Upper lobe of left lung (tissue), 6 donors: ENCODE results near the gene YPEL3. TPM values are rescaled to one million over a fixed set of nuclear protein-coding genes. Genes with fewer than 3 reads are reported as not detected.
A peak's percentile ranks its signal among the peaks of the same experiment; 100 is the strongest.

Source experiments
- ATAC-seq, 2 donors: fragments of 200-7000 bp; cut with Tn5 transposase; one replicate each; pipeline ENCODE4 v1.9.1; 2022; ENCODE audit warnings: mild to moderate bottlenecking in 2 of 2, moderate library complexity in 2 of 2; ENCODE audit not compliant: low FRiP score in 2 of 2
- DNase-seq, 2 donors: peaks; one replicate each; pipeline ENCODE4 v3.0.0-alpha.2; 2019 to 2020
- H3K27ac ChIP-seq, 4 donors: fragments of 200-600 bp; sonication (generic); one replicate each; pipeline ENCODE4 v1.5.1; 2016 to 2019
- H3K27me3 ChIP-seq, 4 donors: fragments of 200-600 bp; sonication (generic); one replicate each; pipeline ENCODE4 v1.5.1; 2017 to 2019
- H3K36me3 ChIP-seq, 4 donors: fragments of 200-600 bp; sonication (generic); one replicate each; pipeline ENCODE4 v1.5.1; 2016 to 2019
- H3K4me1 ChIP-seq, 4 donors: fragments of 200-600 bp; sonication (generic); one replicate each; pipeline ENCODE4 v1.5.1; 2018 to 2019
- H3K4me3 ChIP-seq, 4 donors: fragments of 200-600 bp; sonication (generic); one replicate each; pipeline ENCODE4 v1.5.1; 2017 to 2019; ENCODE audit warnings: mild to moderate bottlenecking in 2 of 4, moderate library complexity in 1 of 4
- H3K9me3 ChIP-seq, 4 donors: fragments of 200-600 bp; sonication (generic); one replicate each; pipeline ENCODE4 v1.5.1; 2018 to 2019
- EP300 ChIP-seq, 4 donors: sonication (generic); formaldehyde crosslinking; IDR thresholded peaks; one replicate each; pipeline ENCODE4 v1.5.1; 2017; ENCODE audit warnings: antibody characterized with exemption in 4 of 4, control low read depth in 2 of 4
- POLR2A ChIP-seq, 4 donors: fragments of 450-650 bp; IDR thresholded peaks; one replicate each; pipeline ENCODE4 v1.5.1; 2016 to 2017; ENCODE audit warnings: antibody characterized with exemption in 4 of 4, mild to moderate bottlenecking in 2 of 4
- POLR2AphosphoS5 ChIP-seq, 2 donors: sonication (generic); formaldehyde crosslinking; IDR thresholded peaks; one replicate each; pipeline ENCODE4 v1.5.1; 2017; ENCODE audit warnings: antibody characterized with exemption in 2 of 2
- WGBS, 2 donors: methylation state at CpG; one replicate each; pipeline ENCODE4 v1.1.5; 2017 to 2018; 5-methylcytosine and 5-hydroxymethylcytosine counted together
- total RNA-seq, 6 donors: library from RNA; depleted of rRNA in 4 of 6; stranded (reverse); fragments of >200 nt in 4 of 6; gene quantifications; one replicate each; pipeline versions ENCODE4 v1.1.0 to v1.2.1, GENCODE V29; 2016 to 2021
- TF ChIP-seq, protein P1 (sequence below), 6 experiments: fragments of 450-650 bp in 4 of 6; fragments of 200-600 bp in 2 of 6; sonication (generic) in 2 of 6; IDR thresholded peaks; one replicate each; pipeline ENCODE4 v1.5.1; 2016 to 2019; ENCODE audit warnings: antibody characterized with exemption in 6 of 6
- donor health status: DM: no; HTN: no; CAD: no; lungs with moderate emphysema.
- donor health status: DM: no; HTN: yes; CAD: no; lungs with severe emphysema.

Gene YPEL3, protein sequence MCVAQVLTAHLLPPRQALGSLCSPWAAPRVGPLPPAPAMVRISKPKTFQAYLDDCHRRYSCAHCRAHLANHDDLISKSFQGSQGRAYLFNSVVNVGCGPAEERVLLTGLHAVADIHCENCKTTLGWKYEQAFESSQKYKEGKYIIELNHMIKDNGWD
- 100 to 1,000 TPM in 4 of 6 donors, 10 to 100 TPM in 2; 81.5 to 228 (median 116) TPM for total RNA-seq

DNA sequence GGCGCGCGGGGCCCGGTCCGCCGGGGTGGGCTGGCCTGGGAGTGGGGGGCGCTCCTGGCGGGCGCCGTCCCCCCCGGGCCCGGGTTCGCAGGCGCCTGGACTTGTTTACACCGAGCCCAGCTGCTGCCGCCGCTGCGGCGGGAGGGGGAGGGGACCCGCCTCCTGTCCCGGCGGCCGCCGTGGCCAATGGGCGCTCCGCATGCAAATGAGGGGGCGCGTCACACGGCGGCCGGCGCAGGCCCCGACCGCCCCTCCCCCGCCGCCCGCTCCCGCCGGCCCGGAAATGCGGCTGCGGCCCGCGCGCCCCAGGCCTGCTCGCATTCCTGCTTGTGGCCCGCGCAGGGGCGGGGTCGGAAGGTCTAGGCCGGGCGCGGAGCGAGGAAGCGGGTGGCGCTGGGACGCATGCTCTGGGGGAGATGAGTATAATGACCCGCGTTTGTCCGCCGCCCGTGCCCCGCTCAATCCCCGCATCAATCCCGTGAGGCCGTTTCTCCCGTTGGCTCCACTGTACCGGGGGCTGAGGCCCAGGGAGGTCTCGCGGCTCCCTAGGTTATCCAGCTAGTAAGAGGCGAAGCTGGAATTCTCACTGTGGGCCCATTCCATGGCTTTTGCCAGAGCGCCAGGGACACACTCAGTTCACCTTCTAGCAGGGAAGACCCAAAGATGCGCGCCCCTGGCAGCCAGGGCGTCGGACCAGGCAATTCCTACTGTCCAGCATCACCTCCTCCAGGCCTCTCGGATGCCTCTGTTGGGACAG, at the start of gene YPEL3:
YPEL3 (minus strand) TSS at position 109 of the 757 bp plus-strand sequence. CDS start 731 bp downstream, outside the sequence.
- WGBS, 2 donors, result 15 to 92% methylated on average over 6 to 40 of the region's 77 CpGs

DNA sequence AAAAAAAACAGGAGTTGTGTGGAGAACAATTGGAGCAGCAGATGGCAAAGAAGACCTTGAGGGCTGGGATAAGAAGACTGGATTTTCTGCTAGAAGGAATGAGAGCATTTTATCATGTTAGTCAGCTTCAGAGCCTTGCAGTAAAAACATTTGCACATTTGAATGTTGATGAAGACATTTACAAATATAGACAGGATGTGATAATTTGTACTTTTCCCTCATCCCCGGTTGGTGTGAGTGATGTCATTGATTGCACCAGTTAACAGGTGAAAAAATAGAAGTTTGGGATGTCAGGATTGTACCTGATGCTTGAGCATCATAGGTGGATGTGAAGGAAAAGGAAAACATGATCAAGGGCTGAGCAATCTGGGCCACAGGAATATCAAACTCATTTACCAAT, 49.6 kb upstream of the YPEL3 start:
- H3K36me3 ChIP-seq, result no peaks in the 10 kb centered on the region
- H3K9me3 ChIP-seq, result peaks cover 0 to 13% (median 6%) of the 10 kb centered on the region in 4 donors
- no peaks in the 10 kb centered on the region for H3K27me3 ChIP-seq
- H3K27ac ChIP-seq, result no peak overlapping the region
- TF ChIP-seq, protein P1, sequence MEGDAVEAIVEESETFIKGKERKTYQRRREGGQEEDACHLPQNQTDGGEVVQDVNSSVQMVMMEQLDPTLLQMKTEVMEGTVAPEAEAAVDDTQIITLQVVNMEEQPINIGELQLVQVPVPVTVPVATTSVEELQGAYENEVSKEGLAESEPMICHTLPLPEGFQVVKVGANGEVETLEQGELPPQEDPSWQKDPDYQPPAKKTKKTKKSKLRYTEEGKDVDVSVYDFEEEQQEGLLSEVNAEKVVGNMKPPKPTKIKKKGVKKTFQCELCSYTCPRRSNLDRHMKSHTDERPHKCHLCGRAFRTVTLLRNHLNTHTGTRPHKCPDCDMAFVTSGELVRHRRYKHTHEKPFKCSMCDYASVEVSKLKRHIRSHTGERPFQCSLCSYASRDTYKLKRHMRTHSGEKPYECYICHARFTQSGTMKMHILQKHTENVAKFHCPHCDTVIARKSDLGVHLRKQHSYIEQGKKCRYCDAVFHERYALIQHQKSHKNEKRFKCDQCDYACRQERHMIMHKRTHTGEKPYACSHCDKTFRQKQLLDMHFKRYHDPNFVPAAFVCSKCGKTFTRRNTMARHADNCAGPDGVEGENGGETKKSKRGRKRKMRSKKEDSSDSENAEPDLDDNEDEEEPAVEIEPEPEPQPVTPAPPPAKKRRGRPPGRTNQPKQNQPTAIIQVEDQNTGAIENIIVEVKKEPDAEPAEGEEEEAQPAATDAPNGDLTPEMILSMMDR (IDR thresholded peaks at IDR 0.05), result no peak
- TF ChIP-seq EP300 (IDR thresholded peaks at IDR 0.05) (no peak), POLR2AphosphoS5 (IDR thresholded peaks at IDR 0.05) (no peak), POLR2A (IDR thresholded peaks at IDR 0.05) (no peak)
- ATAC-seq (no peak), DNase-seq (no peak)
- H3K4me1 ChIP-seq, result no peaks in the 10 kb centered on the region
- no peak overlapping the region for H3K4me3 ChIP-seq
- WGBS, 2 donors, result 19 to 76% methylated on average over 1 of the region's 1 CpG

More for the DNA sequence above, at the start of gene YPEL3:
- Histone ChIP-seq H3K4me3 (peak within 1 kb of the TSS; percentile 57 to 85 (median 80)), H3K27me3 (no peaks in the 10 kb centered on the region), H3K36me3 (peaks cover 2 to 16% (median 9%) of the 10 kb centered on the region in 4 donors), H3K4me1 (peaks cover 30 to 49% (median 38%) of the 10 kb centered on the region in 4 donors), H3K9me3 (peaks cover 0 to 26% (median 13%) of the 10 kb centered on the region in 4 donors), H3K27ac (peak within 1 kb of the TSS; percentile 91 to 99 (median 96))
- peak; percentile 76 to 85 for ATAC-seq
- TF ChIP-seq POLR2AphosphoS5 (IDR thresholded peaks at IDR 0.05), result peak; percentile 64 to 71
- peak in 1 of 4 donors; percentile 19 for TF ChIP-seq EP300 (IDR thresholded peaks at IDR 0.05)
- TF ChIP-seq, protein P1 (IDR thresholded peaks at IDR 0.05), result no peak
- peak in 2 of 4 donors; percentile 80 to 88 for TF ChIP-seq POLR2A (IDR thresholded peaks at IDR 0.05)
- peak; percentile 96 to 99 for DNase-seq

DNA sequence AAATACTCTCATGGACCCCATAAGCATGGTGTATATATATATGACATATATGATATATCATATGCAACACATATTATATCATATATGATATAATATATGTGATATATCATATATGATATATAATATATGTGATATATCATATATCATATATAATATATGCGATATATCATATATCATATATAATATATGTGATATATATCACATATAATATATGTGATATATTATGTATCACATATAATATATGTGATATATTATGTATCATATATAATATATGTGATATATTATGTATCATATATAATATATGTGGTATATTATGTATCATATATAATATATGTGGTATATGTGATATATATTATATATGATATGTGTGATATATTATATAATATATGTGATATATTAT, 48.9 kb upstream of the YPEL3 start:
- TF ChIP-seq POLR2A (IDR thresholded peaks at IDR 0.05) (no peak), EP300 (IDR thresholded peaks at IDR 0.05) (no peak), POLR2AphosphoS5 (IDR thresholded peaks at IDR 0.05) (no peak)
- TF ChIP-seq, protein P1 (IDR thresholded peaks at IDR 0.05), result no peak
- H3K4me3 ChIP-seq, result no peak overlapping the region
- no peaks in the 10 kb centered on the region for H3K27me3 ChIP-seq
- peaks cover 0 to 3% (median 1%) of the 10 kb centered on the region in 4 donors for H3K4me1 ChIP-seq
- H3K27ac ChIP-seq, result no peak overlapping the region
- no peaks in the 10 kb centered on the region for H3K36me3 ChIP-seq
- peaks cover 0 to 13% (median 6%) of the 10 kb centered on the region in 4 donors for H3K9me3 ChIP-seq
- no peak for ATAC-seq
- no peak for DNase-seq
- 43 to 80% methylated on average over 1 of the region's 1 CpG for WGBS, 2 donors

DNA sequence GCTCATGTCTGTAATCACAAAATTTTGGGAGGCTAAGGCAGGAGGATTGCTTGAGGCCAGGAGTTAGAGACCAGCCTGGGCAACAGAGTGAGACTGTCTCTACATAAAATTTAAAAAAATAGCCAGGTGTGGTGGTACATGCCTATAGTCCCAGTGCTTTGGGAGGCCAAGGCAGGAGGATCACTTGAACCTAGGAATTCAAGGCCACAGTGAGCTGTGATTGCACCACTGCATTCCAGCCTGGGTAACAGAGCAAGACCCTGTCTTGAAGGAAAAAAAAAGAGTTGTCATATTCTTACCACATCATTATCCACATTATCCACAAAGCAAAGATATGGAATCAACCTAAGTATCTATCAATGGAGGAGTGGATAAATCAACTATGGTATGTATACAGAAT, 48.0 kb upstream of the YPEL3 start:
- no peak for DNase-seq
- no peak overlapping the region for H3K27ac ChIP-seq
- no peaks in the 10 kb centered on the region for H3K27me3 ChIP-seq

More for the DNA sequence above, 48.0 kb upstream of the YPEL3 start:
- Histone ChIP-seq H3K36me3 (no peaks in the 10 kb centered on the region), H3K4me3 (no peak overlapping the region), H3K9me3 (peaks cover 0 to 5% (median 2%) of the 10 kb centered on the region in 4 donors), H3K4me1 (peaks cover 0 to 11% (median 4%) of the 10 kb centered on the region in 4 donors)
- TF ChIP-seq POLR2AphosphoS5 (IDR thresholded peaks at IDR 0.05), result no peak
- TF ChIP-seq POLR2A (IDR thresholded peaks at IDR 0.05), result no peak
- TF ChIP-seq EP300 (IDR thresholded peaks at IDR 0.05), result no peak
- TF ChIP-seq, protein P1 (IDR thresholded peaks at IDR 0.05), result no peak
- ATAC-seq, result no peak
